Neural crest cell (in vitro differentiated cells): Measurements from ENCODE around the gene TPCN1. TPM values are rescaled to one million over a fixed set of nuclear protein-coding genes. Genes with fewer than 3 reads are reported as not detected.

Experiments used
- DNase-seq: peaks from one replicate; pipeline ENCODE4 v3.0.0; 2021; ENCODE audit warnings: low read depth, mixed read lengths, low spot score
- H3K27ac Mint-ChIP-seq: one replicate; pipeline ENCODE4 v1.8.0; 2021; ENCODE audit warnings: mild to moderate bottlenecking, mixed read lengths; ENCODE audit not compliant: unreplicated experiment
- H3K27me3 Mint-ChIP-seq: 2 replicates; pipeline ENCODE4 v1.8.0; 2021; ENCODE audit warnings: low read depth, mild to moderate bottlenecking, mixed read lengths
- H3K36me3 Mint-ChIP-seq: 2 replicates; pipeline ENCODE4 v1.8.0; 2021; ENCODE audit warnings: low read depth, mild to moderate bottlenecking, mixed read lengths
- H3K4me1 Mint-ChIP-seq: 2 replicates; pipeline ENCODE4 v1.8.0; 2021; ENCODE audit warnings: mixed read lengths
- H3K4me3 Mint-ChIP-seq: one replicate; pipeline ENCODE4 v1.8.0; 2021; ENCODE audit warnings: mild to moderate bottlenecking, mixed read lengths
- H3K9me3 Mint-ChIP-seq: 2 replicates; pipeline ENCODE4 v1.8.0; 2021; ENCODE audit warnings: mixed read lengths
- total RNA-seq: library from RNA; stranded (reverse); gene quantifications from 2 replicates; pipeline ENCODE4 v1.2.1, GENCODE V29; 2021
- TF ChIP-seq, protein P1 (sequence below): fragments of 200-600 bp; sonication (generic); conservative IDR thresholded peaks from 2 replicates; pipeline ENCODE4 v1.5.0; 2021; ENCODE audit warnings: antibody characterized with exemption, mild to moderate bottlenecking

Gene TPCN1
- total RNA-seq, 1 donor from 2014 or later, result 18.3 TPM

GRCh38 chr12:113289361-113289760, 68.1 kb downstream of the TPCN1 start:
- Mint-ChIP-seq H3K4me3 (no peak overlapping the region), H3K9me3 (no peaks in the 10 kb centered on the region), H3K27ac (peak overlapping the region; percentile 71), H3K4me1 (peaks cover 13% of the 10 kb centered on the region), H3K27me3 (no peaks in the 10 kb centered on the region), H3K36me3 (no peaks in the 10 kb centered on the region)
- no peak for DNase-seq
- TF ChIP-seq, protein P1, sequence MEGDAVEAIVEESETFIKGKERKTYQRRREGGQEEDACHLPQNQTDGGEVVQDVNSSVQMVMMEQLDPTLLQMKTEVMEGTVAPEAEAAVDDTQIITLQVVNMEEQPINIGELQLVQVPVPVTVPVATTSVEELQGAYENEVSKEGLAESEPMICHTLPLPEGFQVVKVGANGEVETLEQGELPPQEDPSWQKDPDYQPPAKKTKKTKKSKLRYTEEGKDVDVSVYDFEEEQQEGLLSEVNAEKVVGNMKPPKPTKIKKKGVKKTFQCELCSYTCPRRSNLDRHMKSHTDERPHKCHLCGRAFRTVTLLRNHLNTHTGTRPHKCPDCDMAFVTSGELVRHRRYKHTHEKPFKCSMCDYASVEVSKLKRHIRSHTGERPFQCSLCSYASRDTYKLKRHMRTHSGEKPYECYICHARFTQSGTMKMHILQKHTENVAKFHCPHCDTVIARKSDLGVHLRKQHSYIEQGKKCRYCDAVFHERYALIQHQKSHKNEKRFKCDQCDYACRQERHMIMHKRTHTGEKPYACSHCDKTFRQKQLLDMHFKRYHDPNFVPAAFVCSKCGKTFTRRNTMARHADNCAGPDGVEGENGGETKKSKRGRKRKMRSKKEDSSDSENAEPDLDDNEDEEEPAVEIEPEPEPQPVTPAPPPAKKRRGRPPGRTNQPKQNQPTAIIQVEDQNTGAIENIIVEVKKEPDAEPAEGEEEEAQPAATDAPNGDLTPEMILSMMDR, result no peak

DNA sequence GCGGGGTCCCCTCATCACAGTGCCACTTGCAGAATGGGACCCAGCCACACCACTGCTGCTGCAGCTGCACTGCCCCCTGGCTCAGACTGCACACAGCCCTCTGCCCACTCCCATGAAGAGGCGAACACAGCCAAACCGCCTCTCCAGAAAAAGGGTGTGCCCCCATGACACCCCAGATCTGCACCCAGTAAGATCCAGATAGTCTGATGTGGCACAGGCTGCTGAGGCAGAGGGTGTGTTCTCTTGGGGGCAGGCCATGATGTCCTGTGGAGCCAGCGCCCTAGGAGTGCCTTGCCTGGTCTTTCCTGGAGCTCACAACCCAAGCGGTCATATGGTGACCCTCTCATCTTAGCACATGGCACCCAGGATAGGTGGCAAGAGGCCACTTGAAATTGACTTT, 69.2 kb downstream of the TPCN1 start:
- no peak overlapping the region for H3K27ac Mint-ChIP-seq
- H3K9me3 Mint-ChIP-seq, result no peaks in the 10 kb centered on the region
- H3K27me3 Mint-ChIP-seq, result no peaks in the 10 kb centered on the region
- DNase-seq, result no peak
- no peaks in the 10 kb centered on the region for H3K36me3 Mint-ChIP-seq
- H3K4me3 Mint-ChIP-seq, result no peak overlapping the region
- H3K4me1 Mint-ChIP-seq, result peaks cover 13% of the 10 kb centered on the region
- TF ChIP-seq, protein P1, result no peak

DNA sequence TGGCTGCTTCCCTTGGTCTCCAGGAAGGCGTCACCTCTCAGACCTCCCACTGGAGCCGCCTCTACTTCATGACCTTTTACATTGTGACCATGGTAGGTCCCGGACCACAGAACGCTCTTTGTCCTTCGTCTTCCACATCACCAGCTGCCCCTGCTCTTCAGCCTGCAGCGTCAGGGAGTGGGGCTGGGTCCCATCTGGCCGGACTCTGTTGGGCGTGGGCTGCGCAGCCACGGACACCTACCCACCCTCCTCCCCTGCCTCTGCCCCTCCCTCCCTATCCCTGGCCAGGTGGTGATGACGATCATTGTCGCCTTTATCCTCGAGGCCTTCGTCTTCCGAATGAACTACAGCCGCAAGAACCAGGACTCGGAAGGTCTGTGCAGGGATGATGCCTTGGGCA, 70.3 kb downstream of the TPCN1 start:
- no peaks in the 10 kb centered on the region for H3K36me3 Mint-ChIP-seq
- no peak for DNase-seq
- H3K9me3 Mint-ChIP-seq, result no peaks in the 10 kb centered on the region
- peaks cover 6% of the 10 kb centered on the region for H3K4me1 Mint-ChIP-seq
- no peak overlapping the region for H3K4me3 Mint-ChIP-seq
- TF ChIP-seq, protein P1, result no peak
- no peaks in the 10 kb centered on the region for H3K27me3 Mint-ChIP-seq
- H3K27ac Mint-ChIP-seq, result peak overlapping the region; percentile 92

- H3K4me3 Mint-ChIP-seq, result no peak overlapping the region
- no peaks in the 10 kb centered on the region for H3K27me3 Mint-ChIP-seq
- H3K36me3 Mint-ChIP-seq, result no peaks in the 10 kb centered on the region
- TF ChIP-seq, protein P1, result no peak
- peak overlapping the region; percentile 88 for H3K27ac Mint-ChIP-seq
- peaks cover 6% of the 10 kb centered on the region for H3K4me1 Mint-ChIP-seq
- no peak for DNase-seq
- H3K9me3 Mint-ChIP-seq, result no peaks in the 10 kb centered on the region
Measured at GRCh38 chr12:113292091-113292490, 70.8 kb downstream of the TPCN1 start.

- Mint-ChIP-seq H3K27me3 (no peaks in the 10 kb centered on the region), H3K4me3 (no peak overlapping the region), H3K9me3 (no peaks in the 10 kb centered on the region), H3K27ac (peak overlapping the region; percentile 88), H3K36me3 (no peaks in the 10 kb centered on the region), H3K4me1 (peaks cover 6% of the 10 kb centered on the region)
- TF ChIP-seq, protein P1, result no peak
- DNase-seq, result no peak
Measured at GRCh38 chr12:113292547-113292946, 71.3 kb downstream of the TPCN1 start.

- DNase-seq, result no peak
- Mint-ChIP-seq H3K27ac (no peak overlapping the region), H3K4me1 (peaks cover 6% of the 10 kb centered on the region), H3K9me3 (no peaks in the 10 kb centered on the region), H3K4me3 (no peak overlapping the region), H3K36me3 (no peaks in the 10 kb centered on the region), H3K27me3 (no peaks in the 10 kb centered on the region)
- TF ChIP-seq, protein P1, result no peak
Measured at GRCh38 chr12:113293100-113293499, 71.8 kb downstream of the TPCN1 start.
